Esophagus (tissue), 2 donors: Measurements from ENCODE around the gene KNDC1. TPM values are rescaled to one million over a fixed set of nuclear protein-coding genes. Genes with fewer than 3 reads are reported as not detected.

ENCODE experiments used
- H3K27ac ChIP-seq, 2 donors: one replicate each; pipeline ENCODE4 v1.5.1; 2013; ENCODE audit warnings: low read depth in 2 of 2, mild to moderate bottlenecking in 2 of 2, inconsistent platforms in 1 of 2, low read length in 1 of 2, moderate library complexity in 1 of 2
- H3K27me3 ChIP-seq, 2 donors: one replicate each; pipeline ENCODE4 v1.6.1; 2013; ENCODE audit warnings: low read length in 2 of 2, control low read depth in 1 of 2, mild to moderate bottlenecking in 1 of 2; ENCODE audit not compliant: insufficient read depth in 2 of 2, control insufficient read depth in 1 of 2
- H3K36me3 ChIP-seq, 2 donors: one replicate each; pipeline ENCODE4 v1.6.1; 2013; ENCODE audit warnings: low read length in 1 of 2; ENCODE audit not compliant: control insufficient read depth in 2 of 2, insufficient read depth in 2 of 2
- H3K4me1 ChIP-seq, 2 donors: one replicate each; pipeline ENCODE4 v1.6.1; 2013; ENCODE audit warnings: low read length in 1 of 2; ENCODE audit not compliant: control insufficient read depth in 2 of 2, insufficient read depth in 2 of 2
- H3K4me3 ChIP-seq, 2 donors: one replicate each; pipeline ENCODE4 v1.5.1; 2013; ENCODE audit warnings: low read length in 2 of 2, mild to moderate bottlenecking in 2 of 2, low read depth in 1 of 2, moderate library complexity in 1 of 2
- H3K9me3 ChIP-seq, 2 donors: one replicate each; pipeline ENCODE4 v1.6.1; 2013; ENCODE audit warnings: mild to moderate bottlenecking in 2 of 2, low read depth in 1 of 2, low read length in 1 of 2, moderate library complexity in 1 of 2; ENCODE audit not compliant: control insufficient read depth in 2 of 2, insufficient read depth in 1 of 2
- WGBS, 2 donors: extraction: QIAGEN DNeasy Blood & Tissue Kit; methylation state at CpG; one replicate each; pipeline ENCODE4 v1.1.7; 2013; 5-methylcytosine and 5-hydroxymethylcytosine counted together
- polyA plus RNA-seq, 2 donors: library from polyadenylated mRNA; stranded (reverse); fragments of 200-250 nt; gene quantifications; one replicate each; pipeline ENCODE4 v1.2.3, GENCODE V29; 2013
- donor health status: healthy with polysubstance abuse.
- donor health status: Bipolar disorder and iron deficiency.

KNDC1 gene
- polyA plus RNA-seq, 2 donors = 0.16 to 0.39 TPM

GRCh38 chr10:133210398-133211140 is 50.5 kb downstream of the KNDC1 start:
- Histone ChIP-seq H3K27ac (no peak overlapping the region), H3K27me3 (no peaks in the 10 kb centered on the region), H3K9me3 (peaks cover 0 to 4% of the 10 kb centered on the region in 2 donors), H3K36me3 (no peaks in the 10 kb centered on the region), H3K4me3 (no peak overlapping the region), H3K4me1 (no peaks in the 10 kb centered on the region)
- 66 to 70% methylated on average over 22 to 27 of the region's 27 CpGs for WGBS, 2 donors

GRCh38 chr10:133211141-133211830 is 51.3 kb downstream of the KNDC1 start:
- Histone ChIP-seq H3K9me3 (peaks cover 0 to 5% of the 10 kb centered on the region in 2 donors), H3K27me3 (no peaks in the 10 kb centered on the region), H3K4me1 (no peaks in the 10 kb centered on the region), H3K36me3 (no peaks in the 10 kb centered on the region), H3K27ac (no peak overlapping the region), H3K4me3 (no peak overlapping the region)
- 79 to 82% methylated on average over 24 to 25 of the region's 25 CpGs for WGBS, 2 donors

GRCh38 chr10:133211959-133212852 is 52.2 kb downstream of the KNDC1 start:
- Histone ChIP-seq H3K4me3 (no peak overlapping the region), H3K36me3 (no peaks in the 10 kb centered on the region), H3K27ac (no peak overlapping the region), H3K4me1 (no peaks in the 10 kb centered on the region), H3K9me3 (peaks cover 0 to 5% of the 10 kb centered on the region in 2 donors), H3K27me3 (no peaks in the 10 kb centered on the region)
- 82 to 83% methylated on average over 34 of the region's 34 CpGs for WGBS, 2 donors

GRCh38 chr10:133212853-133213494 is 53.0 kb downstream of the KNDC1 start:
- no peaks in the 10 kb centered on the region for H3K27me3 ChIP-seq

GRCh38 chr10:133213641-133214467 is 53.8 kb downstream of the KNDC1 start:
- H3K27ac ChIP-seq = no peak overlapping the region
- no peaks in the 10 kb centered on the region for H3K4me1 ChIP-seq
- H3K27me3 ChIP-seq = no peaks in the 10 kb centered on the region
- WGBS, 2 donors = 79 to 82% methylated on average over 32 of the region's 32 CpGs
- H3K4me3 ChIP-seq = no peak overlapping the region
- H3K9me3 ChIP-seq = peaks cover 0 to 5% of the 10 kb centered on the region in 2 donors
- no peaks in the 10 kb centered on the region for H3K36me3 ChIP-seq

More at GRCh38 chr10:133212853-133213494, 53.0 kb downstream of the KNDC1 start:
- 79 to 89% methylated on average over 19 to 20 of the region's 20 CpGs for WGBS, 2 donors
- Histone ChIP-seq H3K36me3 (no peaks in the 10 kb centered on the region), H3K27ac (no peak overlapping the region), H3K4me1 (no peaks in the 10 kb centered on the region), H3K9me3 (peaks cover 0 to 5% of the 10 kb centered on the region in 2 donors), H3K4me3 (no peak overlapping the region)

GRCh38 chr10:133214468-133215410 is 54.7 kb downstream of the KNDC1 start:
- H3K4me1 ChIP-seq = no peaks in the 10 kb centered on the region
- H3K27ac ChIP-seq = no peak overlapping the region
- no peaks in the 10 kb centered on the region for H3K27me3 ChIP-seq
- no peaks in the 10 kb centered on the region for H3K36me3 ChIP-seq
- peaks cover 0 to 5% of the 10 kb centered on the region in 2 donors for H3K9me3 ChIP-seq
- 73 to 80% methylated on average over 28 of the region's 28 CpGs for WGBS, 2 donors
- no peak overlapping the region for H3K4me3 ChIP-seq

- no peaks in the 10 kb centered on the region for H3K27me3 ChIP-seq
- H3K4me1 ChIP-seq = no peaks in the 10 kb centered on the region
- 90 to 94% methylated on average over 27 of the region's 27 CpGs for WGBS, 2 donors
- H3K9me3 ChIP-seq = peaks cover 0 to 5% of the 10 kb centered on the region in 2 donors
- H3K27ac ChIP-seq = no peak overlapping the region
- no peaks in the 10 kb centered on the region for H3K36me3 ChIP-seq
- H3K4me3 ChIP-seq = no peak overlapping the region
Observed at GRCh38 chr10:133215586-133215985, 55.6 kb downstream of the KNDC1 start.

- no peaks in the 10 kb centered on the region for H3K27me3 ChIP-seq
- peaks cover 0 to 5% of the 10 kb centered on the region in 2 donors for H3K9me3 ChIP-seq
- H3K36me3 ChIP-seq = no peaks in the 10 kb centered on the region
- no peaks in the 10 kb centered on the region for H3K4me1 ChIP-seq
- 82 to 83% methylated on average over 26 of the region's 26 CpGs for WGBS, 2 donors
- H3K27ac ChIP-seq = no peak overlapping the region
- no peak overlapping the region for H3K4me3 ChIP-seq
Observed at GRCh38 chr10:133216776-133217175, 56.8 kb downstream of the KNDC1 start.
